KMS-11 (cell line): Measurements from ENCODE around the gene CC2D2B.

ENCODE experiments used
- H2AFZ ChIP-seq: fragments of 200-600 bp; sonication (generic); 2 replicates; pipeline ENCODE4 v1.6.1; 2016; ENCODE audit warnings: antibody characterized with exemption, mixed run types, low read depth
- H3K27ac ChIP-seq: fragments of 200-600 bp; sonication (generic); 2 replicates; pipeline ENCODE4 v1.6.1; 2016; ENCODE audit warnings: mild to moderate bottlenecking, mixed run types
- H3K27me3 ChIP-seq: fragments of 200-600 bp; sonication (generic); 2 replicates; pipeline ENCODE4 v1.6.1; 2017; ENCODE audit warnings: mild to moderate bottlenecking, low read depth, mixed run types, moderate library complexity; ENCODE audit not compliant: insufficient read depth
- H3K36me3 ChIP-seq: fragments of 200-600 bp; sonication (generic); 2 replicates; pipeline ENCODE4 v1.6.1; 2017; ENCODE audit warnings: mild to moderate bottlenecking, mixed run types; ENCODE audit not compliant: insufficient read depth
- H3K4me1 ChIP-seq: fragments of 200-600 bp; sonication (generic); 2 replicates; pipeline ENCODE4 v1.6.1; 2016; ENCODE audit warnings: mild to moderate bottlenecking, low read depth, mixed run types; ENCODE audit not compliant: poor library complexity, severe bottlenecking
- H3K4me2 ChIP-seq: fragments of 200-600 bp; sonication (generic); 2 replicates; pipeline ENCODE4 v1.7.0; 2016; ENCODE audit warnings: mild to moderate bottlenecking, mixed run types
- H3K4me3 ChIP-seq: fragments of 200-600 bp; sonication (generic); IDR thresholded peaks from 2 replicates; pipeline ENCODE4 v1.6.1; 2017; ENCODE audit warnings: low read depth, low read length, mixed read lengths; ENCODE audit not compliant: insufficient read depth
- H3K79me2 ChIP-seq: fragments of 200-600 bp; sonication (generic); 2 replicates; pipeline ENCODE4 v1.6.1; 2016; ENCODE audit warnings: low read depth, mixed run types; ENCODE audit not compliant: insufficient read depth
- H3K9ac ChIP-seq: fragments of 200-600 bp; sonication (generic); 2 replicates; pipeline ENCODE4 v1.6.1; 2016; ENCODE audit warnings: mild to moderate bottlenecking, mixed run types
- H4K20me1 ChIP-seq: fragments of 200-600 bp; sonication (generic); 2 replicates; pipeline ENCODE4 v1.6.1; 2016; ENCODE audit warnings: mild to moderate bottlenecking, mixed run types; ENCODE audit not compliant: insufficient read depth
- TF ChIP-seq, protein P1 (sequence below): fragments of 200-600 bp; sonication (generic); conservative IDR thresholded peaks from 2 replicates; pipeline ENCODE4 v1.6.1; 2017; ENCODE audit warnings: low read depth, mild to moderate bottlenecking, antibody characterized with exemption, low read length, moderate library complexity, mixed read lengths

The CC2D2B gene

GRCh38 chr10:95998255-95998784, 90.5 kb downstream of the CC2D2B start:
- Histone ChIP-seq H3K4me3 (no peak overlapping the region), H3K4me2 (no peak overlapping the region), H2AFZ (no peak overlapping the region), H4K20me1 (no peaks in the 10 kb centered on the region), H3K36me3 (no peaks in the 10 kb centered on the region), H3K9ac (no peak overlapping the region), H3K4me1 (no peaks in the 10 kb centered on the region), H3K27ac (no peak overlapping the region), H3K79me2 (no peaks in the 10 kb centered on the region), H3K27me3 (no peaks in the 10 kb centered on the region)
- TF ChIP-seq, protein P1, sequence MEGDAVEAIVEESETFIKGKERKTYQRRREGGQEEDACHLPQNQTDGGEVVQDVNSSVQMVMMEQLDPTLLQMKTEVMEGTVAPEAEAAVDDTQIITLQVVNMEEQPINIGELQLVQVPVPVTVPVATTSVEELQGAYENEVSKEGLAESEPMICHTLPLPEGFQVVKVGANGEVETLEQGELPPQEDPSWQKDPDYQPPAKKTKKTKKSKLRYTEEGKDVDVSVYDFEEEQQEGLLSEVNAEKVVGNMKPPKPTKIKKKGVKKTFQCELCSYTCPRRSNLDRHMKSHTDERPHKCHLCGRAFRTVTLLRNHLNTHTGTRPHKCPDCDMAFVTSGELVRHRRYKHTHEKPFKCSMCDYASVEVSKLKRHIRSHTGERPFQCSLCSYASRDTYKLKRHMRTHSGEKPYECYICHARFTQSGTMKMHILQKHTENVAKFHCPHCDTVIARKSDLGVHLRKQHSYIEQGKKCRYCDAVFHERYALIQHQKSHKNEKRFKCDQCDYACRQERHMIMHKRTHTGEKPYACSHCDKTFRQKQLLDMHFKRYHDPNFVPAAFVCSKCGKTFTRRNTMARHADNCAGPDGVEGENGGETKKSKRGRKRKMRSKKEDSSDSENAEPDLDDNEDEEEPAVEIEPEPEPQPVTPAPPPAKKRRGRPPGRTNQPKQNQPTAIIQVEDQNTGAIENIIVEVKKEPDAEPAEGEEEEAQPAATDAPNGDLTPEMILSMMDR = no peak

DNA sequence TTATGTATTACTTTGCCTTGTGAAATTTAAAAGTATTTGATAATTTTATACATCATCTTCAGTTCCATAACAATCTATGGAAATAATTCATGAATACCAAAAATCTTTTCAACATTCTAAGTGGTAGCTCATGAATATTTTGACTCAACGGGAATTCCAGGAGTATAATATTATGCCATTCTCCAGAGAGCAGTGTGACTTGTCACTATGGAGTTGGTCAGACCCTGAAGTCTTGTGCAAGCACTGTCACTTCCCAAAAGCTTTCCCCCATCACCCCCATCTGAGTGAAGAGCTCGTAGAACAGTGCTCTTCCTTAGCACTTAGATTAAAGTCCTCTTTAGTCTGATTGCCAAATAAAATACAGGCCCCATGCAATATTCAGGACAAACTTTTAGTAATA, 106.2 kb downstream of the CC2D2B start:
- Histone ChIP-seq H3K79me2 (no peaks in the 10 kb centered on the region), H2AFZ (no peak overlapping the region), H3K4me1 (no peaks in the 10 kb centered on the region), H4K20me1 (no peaks in the 10 kb centered on the region), H3K4me2 (no peak overlapping the region), H3K27ac (no peak overlapping the region), H3K4me3 (no peak overlapping the region), H3K36me3 (no peaks in the 10 kb centered on the region), H3K9ac (no peak overlapping the region), H3K27me3 (no peaks in the 10 kb centered on the region)
- TF ChIP-seq, protein P1 = no peak

GRCh38 chr10:96014473-96015102, 106.8 kb downstream of the CC2D2B start:
- H3K4me2 ChIP-seq = no peak overlapping the region

GRCh38 chr10:96017191-96017687, 109.5 kb downstream of the CC2D2B start:
- Histone ChIP-seq H3K27me3 (no peaks in the 10 kb centered on the region), H3K4me1 (no peaks in the 10 kb centered on the region), H3K36me3 (no peaks in the 10 kb centered on the region), H2AFZ (no peak overlapping the region), H3K27ac (no peak overlapping the region), H3K4me3 (no peak overlapping the region), H3K9ac (no peak overlapping the region), H3K4me2 (no peak overlapping the region), H4K20me1 (no peaks in the 10 kb centered on the region), H3K79me2 (no peaks in the 10 kb centered on the region)
- TF ChIP-seq, protein P1 = peak; percentile 90

More at GRCh38 chr10:96014473-96015102, 106.8 kb downstream of the CC2D2B start:
- no peaks in the 10 kb centered on the region for H3K4me1 ChIP-seq
- no peak overlapping the region for H3K9ac ChIP-seq
- no peak overlapping the region for H3K27ac ChIP-seq
- H3K27me3 ChIP-seq = no peaks in the 10 kb centered on the region
- H3K36me3 ChIP-seq = no peaks in the 10 kb centered on the region
- H3K4me3 ChIP-seq = no peak overlapping the region
- TF ChIP-seq, protein P1 = no peak
- H3K79me2 ChIP-seq = no peaks in the 10 kb centered on the region
- no peaks in the 10 kb centered on the region for H4K20me1 ChIP-seq
- no peak overlapping the region for H2AFZ ChIP-seq
